ENCODE data around the gene NTM. TPM values are rescaled to one million over a fixed set of nuclear protein-coding genes. Genes with fewer than 3 reads are reported as not detected.

The NTM gene
- total and polyA plus RNA-seq, 2 experiments from 2014 or later: 25.9 to 49.0 TPM

GRCh38 chr11:131750692-131751091, 380.3 kb downstream of the NTM start:
- H3F3A ChIP-seq (ENCODE audit: insufficient read depth): peaks cover 44% of the 10 kb centered on the region
- H3K4me2 ChIP-seq (ENCODE audit: unreplicated experiment): no peak overlapping the region
- no peaks in the 10 kb centered on the region for H3K9me2 ChIP-seq (ENCODE audit: insufficient read depth)
- no peak overlapping the region for H2AFZ ChIP-seq
- peaks cover 57% of the 10 kb centered on the region for H3K4me1 ChIP-seq (ENCODE audit: insufficient read depth)
- H3K9me3 ChIP-seq (ENCODE audit: low read depth): no peaks in the 10 kb centered on the region
- TF ChIP-seq EZH2 (IDR thresholded peaks at IDR 0.05; ENCODE audit: insufficient read depth, poor library complexity, severe bottlenecking): no peak
- TF ChIP-seq EZH2phosphoT487 (IDR thresholded peaks at IDR 0.05; ENCODE audit: insufficient read depth, low read depth): no peak
- no peaks in the 10 kb centered on the region for H3K27me3 ChIP-seq (replicated peaks; ENCODE audit: insufficient read depth)
- no peak for DNase-seq
- H3K79me2 ChIP-seq (ENCODE audit: insufficient read depth): no peaks in the 10 kb centered on the region
- H3K27ac ChIP-seq: peak overlapping the region; percentile 95
- in situ Hi-C loops (cut with MboI): no loop called here
- WGBS, 2 experiments (ENCODE audit: low coverage in 1 of 2, low lambda C conversion rate in 2 of 2, missing lambda C conversion rate in 2 of 2): 99 to 100% methylated on average over 5 of the region's 5 CpGs
- H3K9ac ChIP-seq: no peak overlapping the region
- H3K4me3 ChIP-seq: no peak overlapping the region
- H4K20me1 ChIP-seq (ENCODE audit: insufficient read depth): no peaks in the 10 kb centered on the region
- no peaks in the 10 kb centered on the region for H3K36me3 ChIP-seq (ENCODE audit: low read depth)

DNA sequence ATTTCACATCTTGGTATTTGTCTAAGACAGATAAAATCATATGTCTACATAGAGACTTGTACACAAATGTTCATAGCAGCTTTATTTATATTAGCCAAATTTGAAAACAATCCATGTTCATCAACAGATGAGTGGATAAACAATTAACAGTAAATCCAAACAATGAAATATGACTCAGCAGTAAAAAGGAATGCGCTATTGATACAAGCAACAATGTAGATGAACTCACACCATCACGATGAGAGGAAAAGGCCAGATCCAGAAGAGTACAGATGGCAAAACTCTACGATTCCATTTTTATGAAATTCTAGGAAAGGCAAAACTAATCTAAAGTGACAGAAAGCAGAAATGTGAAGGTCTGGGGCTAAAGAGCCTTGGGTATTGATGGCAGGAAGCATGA, 384.3 kb downstream of the NTM start:
- Histone ChIP-seq H4K20me1 (ENCODE audit: insufficient read depth) (no peaks in the 10 kb centered on the region), H2AFZ (0 out of 2 replicates have a peak overlapping the region, but pooled peaks have one; percentile 6), H3K4me3 (no peak overlapping the region), H3K27me3 (replicated peaks; ENCODE audit: insufficient read depth) (no peaks in the 10 kb centered on the region), H3K9ac (no peak overlapping the region), H3K27ac (0 out of 2 replicates have a peak overlapping the region, but pooled peaks have one; percentile 15), H3K9me2 (ENCODE audit: insufficient read depth) (no peaks in the 10 kb centered on the region), H3K9me3 (ENCODE audit: low read depth) (no peaks in the 10 kb centered on the region), H3F3A (ENCODE audit: insufficient read depth) (peaks cover 53% of the 10 kb centered on the region), H3K79me2 (ENCODE audit: insufficient read depth) (no peaks in the 10 kb centered on the region), H3K4me2 (ENCODE audit: unreplicated experiment) (no peak overlapping the region), H3K4me1 (ENCODE audit: insufficient read depth) (peaks cover 52% of the 10 kb centered on the region), H3K36me3 (ENCODE audit: low read depth) (no peaks in the 10 kb centered on the region)
- TF ChIP-seq EZH2 (IDR thresholded peaks at IDR 0.05; ENCODE audit: insufficient read depth, poor library complexity, severe bottlenecking): no peak
- TF ChIP-seq EZH2phosphoT487 (IDR thresholded peaks at IDR 0.05; ENCODE audit: insufficient read depth, low read depth): no peak
- 40 to 42% methylated on average over 3 of the region's 3 CpGs for WGBS, 2 experiments (ENCODE audit: low coverage in 1 of 2, low lambda C conversion rate in 2 of 2, missing lambda C conversion rate in 2 of 2)
- DNase-seq: peak; percentile 47
- in situ Hi-C loops (cut with MboI): no loop called here

GRCh38 chr11:131756479-131757110, 386.2 kb downstream of the NTM start:
- Histone ChIP-seq H3F3A (ENCODE audit: insufficient read depth) (peaks cover 52% of the 10 kb centered on the region), H3K4me2 (ENCODE audit: unreplicated experiment) (peak overlapping the region; percentile 8), H3K4me3 (no peak overlapping the region), H3K9ac (peak overlapping the region; percentile 58), H3K27ac (peak overlapping the region; percentile 88), H4K20me1 (ENCODE audit: insufficient read depth) (no peaks in the 10 kb centered on the region), H3K79me2 (ENCODE audit: insufficient read depth) (no peaks in the 10 kb centered on the region), H3K36me3 (ENCODE audit: low read depth) (no peaks in the 10 kb centered on the region), H3K9me2 (ENCODE audit: insufficient read depth) (no peaks in the 10 kb centered on the region), H3K4me1 (ENCODE audit: insufficient read depth) (peaks cover 49% of the 10 kb centered on the region), H3K9me3 (ENCODE audit: low read depth) (no peaks in the 10 kb centered on the region), H3K27me3 (replicated peaks; ENCODE audit: insufficient read depth) (no peaks in the 10 kb centered on the region), H2AFZ (no peak overlapping the region)
- 17 to 18% methylated on average over 6 of the region's 6 CpGs for WGBS, 2 experiments (ENCODE audit: low coverage in 1 of 2, low lambda C conversion rate in 2 of 2, missing lambda C conversion rate in 2 of 2)
- in situ Hi-C loops (cut with MboI): no loop called here
- peak; percentile 88 for DNase-seq
- no peak for TF ChIP-seq EZH2 (IDR thresholded peaks at IDR 0.05; ENCODE audit: insufficient read depth, poor library complexity, severe bottlenecking)
- TF ChIP-seq EZH2phosphoT487 (IDR thresholded peaks at IDR 0.05; ENCODE audit: insufficient read depth, low read depth): no peak

GRCh38 chr11:131758726-131759125, 388.3 kb downstream of the NTM start:
- no peaks in the 10 kb centered on the region for H3K9me3 ChIP-seq (ENCODE audit: low read depth)
- DNase-seq: no peak
- no peak overlapping the region for H2AFZ ChIP-seq
- H3K4me1 ChIP-seq (ENCODE audit: insufficient read depth): peaks cover 49% of the 10 kb centered on the region
- 92 to 93% methylated on average over 7 of the region's 7 CpGs for WGBS, 2 experiments (ENCODE audit: low coverage in 1 of 2, low lambda C conversion rate in 2 of 2, missing lambda C conversion rate in 2 of 2)
- H3K27me3 ChIP-seq (replicated peaks; ENCODE audit: insufficient read depth): no peaks in the 10 kb centered on the region
- H3K9me2 ChIP-seq (ENCODE audit: insufficient read depth): no peaks in the 10 kb centered on the region
- no peaks in the 10 kb centered on the region for H3K36me3 ChIP-seq (ENCODE audit: low read depth)
- peaks cover 52% of the 10 kb centered on the region for H3F3A ChIP-seq (ENCODE audit: insufficient read depth)
- H3K9ac ChIP-seq: no peak overlapping the region
- H4K20me1 ChIP-seq (ENCODE audit: insufficient read depth): no peaks in the 10 kb centered on the region
- TF ChIP-seq EZH2 (IDR thresholded peaks at IDR 0.05; ENCODE audit: insufficient read depth, poor library complexity, severe bottlenecking) (no peak), EZH2phosphoT487 (IDR thresholded peaks at IDR 0.05; ENCODE audit: insufficient read depth, low read depth) (no peak)
- peak overlapping the region; percentile 91; the same call in 1 of the 2 replicates for H3K27ac ChIP-seq
- in situ Hi-C loops (cut with MboI): no loop called here
- no peaks in the 10 kb centered on the region for H3K79me2 ChIP-seq (ENCODE audit: insufficient read depth)
- H3K4me2 ChIP-seq (ENCODE audit: unreplicated experiment): no peak overlapping the region
- H3K4me3 ChIP-seq: no peak overlapping the region

Data from GM23248 (cell line).